Endothelial cell of umbilical vein (primary cell): ENCODE results near the gene EFNA5. TPM values are rescaled to one million over a fixed set of nuclear protein-coding genes. Genes with fewer than 3 reads are reported as not detected.

Source experiments
- BruUV-seq: library from RNA; stranded (reverse); fragments of 400-500 nt; replicated peaks from 2 replicates; lab custom pipeline; 2021; lab: Mats Ljungman, UMichigan
- CTCF ChIA-PET: fragments of 300-600, 350-600 bp; sonication (Branson Sonifier 250); formaldehyde crosslinking; loops from one replicate; lab custom pipeline; 2021; ENCODE audit warnings: antibody characterized with exemption, inconsistent platforms; lab: Charles Lee
- POLR2A ChIA-PET: fragments of 300-600, 350-600 bp; sonication (Branson Sonifier 250); formaldehyde crosslinking; loops from one replicate; lab custom pipeline; 2021; ENCODE audit warnings: antibody characterized with exemption, inconsistent platforms; lab: Charles Lee
- DNase-seq: peaks from one replicate; pipeline ENCODE4 v3.0.0-alpha.2; 2011; ENCODE audit warnings: low read depth, low spot score
- FAIRE-seq: peaks from 2 replicates; lab custom pipeline; 2011; peaks lifted over from hg19 to GRCh38; lab: Jason Lieb, UNC
- H2AFZ ChIP-seq: 2 replicates; pipeline ENCODE4 v1.6.0; 2012; ENCODE audit warnings: low read depth, low read length, control low read depth, inconsistent platforms
- H3K27ac ChIP-seq: 2 replicates; pipeline ENCODE4 v1.5.1; 2011; ENCODE audit warnings: low read depth, mild to moderate bottlenecking, control low read depth, low read length, moderate library complexity; ENCODE audit not compliant: insufficient read depth
- H3K27me3 ChIP-seq, 2 experiments: 2 replicates each; pipeline versions ENCODE4 v1.6.0 to v1.6.1; 2011; ENCODE audit warnings: low read length in 2 of 2, mixed read lengths in 1 of 2; ENCODE audit not compliant: control insufficient read depth in 2 of 2, insufficient read depth in 2 of 2
- H3K36me3 ChIP-seq, 2 experiments: 2 replicates in 1 of 2; 3 replicates in 1 of 2; pipeline ENCODE4 v1.5.1; 2011; ENCODE audit warnings: low read length in 2 of 2, mild to moderate bottlenecking in 1 of 2, moderate library complexity in 1 of 2; ENCODE audit not compliant: control insufficient read depth in 2 of 2, insufficient read depth in 2 of 2; ENCODE audit errors: extremely low read depth in 1 of 2
- H3K4me1 ChIP-seq: 3 replicates; pipeline ENCODE4 v1.5.1; 2011; ENCODE audit warnings: mild to moderate bottlenecking, low read length; ENCODE audit not compliant: control insufficient read depth, insufficient read depth; ENCODE audit errors: extremely low read depth
- H3K4me2 ChIP-seq: 2 replicates; pipeline ENCODE4 v1.6.1; 2011; ENCODE audit warnings: low read length, control low read depth, mixed read lengths; ENCODE audit not compliant: insufficient read depth
- H3K4me3 ChIP-seq, 3 experiments: fragments of 200-600 bp in 1 of 3; sonication (generic), shearing (Covaris generic) in 1 of 3; replicated peaks in 1 of 3; 2 replicates each; pipeline ENCODE4 v1.5.1; 2011 to 2016; ENCODE audit warnings: control low read depth in 3 of 3, low read length in 3 of 3, mild to moderate bottlenecking in 2 of 3, inconsistent platforms in 1 of 3, low read depth in 1 of 3, moderate library complexity in 1 of 3; ENCODE audit not compliant: insufficient read depth in 1 of 3
- H3K79me2 ChIP-seq: 2 replicates; pipeline ENCODE4 v1.6.0; 2012; ENCODE audit warnings: low read length, inconsistent platforms; ENCODE audit not compliant: control insufficient read depth, insufficient read depth
- H3K9ac ChIP-seq: replicated peaks from 2 replicates; pipeline ENCODE3; 2011; ENCODE audit warnings: low read length, control low read depth; ENCODE audit not compliant: insufficient read depth; ENCODE audit errors: extremely low read depth
- H3K9me1 ChIP-seq: replicated peaks from 3 replicates; pipeline ENCODE4 v1.6.0; 2011; ENCODE audit warnings: mild to moderate bottlenecking, low read length; ENCODE audit not compliant: control insufficient read depth, insufficient read depth; ENCODE audit errors: extremely low read depth
- H3K9me3 ChIP-seq: replicated peaks from 2 replicates; pipeline ENCODE4 v1.5.1; 2012; ENCODE audit warnings: low read length, inconsistent platforms; ENCODE audit not compliant: control insufficient read depth, insufficient read depth
- H4K20me1 ChIP-seq: replicated peaks from 2 replicates; pipeline ENCODE3; 2011; ENCODE audit warnings: mild to moderate bottlenecking, low read length; ENCODE audit not compliant: control insufficient read depth, insufficient read depth; ENCODE audit errors: extremely low read depth
- EZH2 ChIP-seq: IDR thresholded peaks from 2 replicates; pipeline ENCODE4 v1.6.1; 2012; ENCODE audit warnings: borderline replicate concordance, low read depth, mild to moderate bottlenecking, moderate library complexity, low read length, inconsistent platforms; ENCODE audit not compliant: severe bottlenecking
- FOS ChIP-seq: IDR thresholded peaks from 2 replicates; pipeline ENCODE4 v1.6.1; 2011; ENCODE audit warnings: mild to moderate bottlenecking, low read length, moderate library complexity, borderline replicate concordance; ENCODE audit not compliant: insufficient read depth
- GATA2 ChIP-seq: IDR thresholded peaks from 2 replicates; pipeline ENCODE4 v1.7.0; 2011; ENCODE audit warnings: low read depth, mild to moderate bottlenecking, moderate library complexity, mixed read lengths, low read length; ENCODE audit not compliant: insufficient read length, insufficient read depth
- JUN ChIP-seq: IDR thresholded peaks from 2 replicates; pipeline ENCODE4 v1.6.1; 2011; ENCODE audit warnings: borderline replicate concordance, low read depth; ENCODE audit not compliant: insufficient read length, insufficient read depth
- MYC ChIP-seq: IDR thresholded peaks from one replicate; pipeline ENCODE4 v1.6.1; 2011; ENCODE audit warnings: mild to moderate bottlenecking, low read depth, low read length
- POLR2A ChIP-seq: IDR thresholded peaks from 2 replicates; pipeline ENCODE4 v1.6.1; 2012; ENCODE audit warnings: low read depth, mild to moderate bottlenecking, control low read depth, low read length
- POLR2AphosphoS5 ChIP-seq: IDR thresholded peaks from 2 replicates; pipeline ENCODE4 v1.6.1; 2012; ENCODE audit warnings: low read depth, mild to moderate bottlenecking, control low read depth, low read length, moderate library complexity; ENCODE audit not compliant: insufficient read depth
- dilution Hi-C: fragments of 300-500 bp; cut with MboI; formaldehyde crosslinking; loops from one replicate; pipeline ENCODE4 v1.15.0; 2019; ENCODE audit warnings: low sequenced_read_pairs; ENCODE audit not compliant: extremely low pct_ligation_motif_present
- intact Hi-C: fragments of 100-400 bp; cut with micrococcal nuclease; formaldehyde crosslinking; loops from one replicate; pipeline ENCODE4 v1.10.0; 2022
- polyA plus RNA-seq, 4 experiments: library from polyadenylated mRNA; depleted of rRNA in 3 of 4; stranded (reverse) in 3 of 4; unstranded in 1 of 4; fragments of >200 nt; gene quantifications; 2 replicates each; pipeline versions ENCODE4 v1.2.1 to v1.2.3, GENCODE V29; 2011 to 2012; ENCODE audit warnings: missing spikeins in 1 of 4
- total RNA-seq: library from RNA; stranded (reverse); gene quantifications from 2 replicates; pipeline ENCODE4 v1.2.3, GENCODE V29; 2021
- TF ChIP-seq, protein P1 (sequence below): IDR thresholded peaks from 2 replicates; pipeline ENCODE4 v1.6.1; 2011; ENCODE audit not compliant: insufficient read depth, insufficient read length
- TF ChIP-seq, protein P2 (sequence below), 2 donors: IDR thresholded peaks; 1 replicate in 1 of 2; 2 replicates in 1 of 2; pipeline ENCODE4 v1.5.1; 2011; ENCODE audit warnings: low read length in 2 of 2, mild to moderate bottlenecking in 2 of 2, moderate library complexity in 2 of 2, control low read depth in 1 of 2, inconsistent platforms in 1 of 2, low read depth in 1 of 2; ENCODE audit not compliant: insufficient read depth in 1 of 2; ENCODE audit errors: extremely low read depth in 1 of 2

Gene EFNA5
- total and polyA plus RNA-seq, 2 donors (not counting 3 experiments of a cell fraction or from before 2014, with no cell fraction given) = 13.6 to 22.1 TPM

DNA sequence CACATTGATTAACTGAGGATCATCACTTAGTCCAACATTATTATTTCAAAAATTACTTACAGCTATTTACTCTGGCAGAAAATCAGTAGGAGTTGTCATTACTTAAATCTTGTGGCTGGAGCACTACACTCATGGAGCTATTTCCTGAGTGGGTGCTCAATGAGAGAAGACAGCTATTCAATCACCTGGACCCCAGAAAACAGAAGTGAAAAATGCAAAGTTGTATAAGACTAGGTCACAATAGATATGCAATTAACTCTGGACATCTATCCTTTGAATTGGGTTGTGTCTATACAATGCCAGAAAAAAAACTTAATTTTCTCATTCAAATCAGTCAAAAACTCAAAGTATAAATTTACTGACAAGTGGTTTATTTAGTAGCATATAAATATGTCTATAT is 340.9 kb downstream of the EFNA5 start:
- ChIA-PET POLR2A (no interaction called here), CTCF (no interaction called here)
- H2AFZ ChIP-seq = no peak overlapping the region
- no peaks in the 10 kb centered on the region for H3K9me3 ChIP-seq
- no peak overlapping the region for H3K4me3 ChIP-seq
- no TSS peak for BruUV-seq
- TF ChIP-seq EZH2 (no peak), POLR2AphosphoS5 (no peak), POLR2A (no peak), MYC (no peak), GATA2 (no peak), FOS (no peak), JUN (no peak)
- TF ChIP-seq, protein P1, sequence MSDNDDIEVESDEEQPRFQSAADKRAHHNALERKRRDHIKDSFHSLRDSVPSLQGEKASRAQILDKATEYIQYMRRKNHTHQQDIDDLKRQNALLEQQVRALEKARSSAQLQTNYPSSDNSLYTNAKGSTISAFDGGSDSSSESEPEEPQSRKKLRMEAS = no peak
- TF ChIP-seq, protein P2, sequence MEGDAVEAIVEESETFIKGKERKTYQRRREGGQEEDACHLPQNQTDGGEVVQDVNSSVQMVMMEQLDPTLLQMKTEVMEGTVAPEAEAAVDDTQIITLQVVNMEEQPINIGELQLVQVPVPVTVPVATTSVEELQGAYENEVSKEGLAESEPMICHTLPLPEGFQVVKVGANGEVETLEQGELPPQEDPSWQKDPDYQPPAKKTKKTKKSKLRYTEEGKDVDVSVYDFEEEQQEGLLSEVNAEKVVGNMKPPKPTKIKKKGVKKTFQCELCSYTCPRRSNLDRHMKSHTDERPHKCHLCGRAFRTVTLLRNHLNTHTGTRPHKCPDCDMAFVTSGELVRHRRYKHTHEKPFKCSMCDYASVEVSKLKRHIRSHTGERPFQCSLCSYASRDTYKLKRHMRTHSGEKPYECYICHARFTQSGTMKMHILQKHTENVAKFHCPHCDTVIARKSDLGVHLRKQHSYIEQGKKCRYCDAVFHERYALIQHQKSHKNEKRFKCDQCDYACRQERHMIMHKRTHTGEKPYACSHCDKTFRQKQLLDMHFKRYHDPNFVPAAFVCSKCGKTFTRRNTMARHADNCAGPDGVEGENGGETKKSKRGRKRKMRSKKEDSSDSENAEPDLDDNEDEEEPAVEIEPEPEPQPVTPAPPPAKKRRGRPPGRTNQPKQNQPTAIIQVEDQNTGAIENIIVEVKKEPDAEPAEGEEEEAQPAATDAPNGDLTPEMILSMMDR (IDR thresholded peaks at IDR 0.05; ENCODE audit: extremely low read depth in 1 of 2, insufficient read depth in 1 of 2, low read depth in 1 of 2, low read length in 2 of 2) = no peak
- H3K4me1 ChIP-seq = no peaks in the 10 kb centered on the region
- no peak overlapping the region for H3K27ac ChIP-seq
- no peak for DNase-seq
- dilution Hi-C loops (no loop called here), intact Hi-C loops (no loop called here)
- no peak overlapping the region for H3K4me2 ChIP-seq
- no peaks in the 10 kb centered on the region for H3K27me3 ChIP-seq
- no peaks in the 10 kb centered on the region for H3K36me3 ChIP-seq
- H3K9ac ChIP-seq = no peak overlapping the region
- H4K20me1 ChIP-seq = no peaks in the 10 kb centered on the region
- no peaks in the 10 kb centered on the region for H3K9me1 ChIP-seq
- no peak for FAIRE-seq
- H3K79me2 ChIP-seq = no peaks in the 10 kb centered on the region
